K562 (cell line): ENCODE measurements around the gene PI4KA. TPM values are rescaled to one million over a fixed set of nuclear protein-coding genes. Genes with fewer than 3 reads are reported as not detected.

Experiments used
- C11orf30 ChIP-seq: fragments of 450-650 bp; IDR thresholded peaks from 2 replicates; pipeline ENCODE4 v1.6.1; 2016; ENCODE audit warnings: low read depth, mild to moderate bottlenecking
- FOXP1 ChIP-seq: sonication (generic); formaldehyde crosslinking; IDR thresholded peaks from 2 replicates; pipeline ENCODE4 v1.8.0; 2022; ENCODE audit warnings: mild to moderate bottlenecking, missing genetic modification reagents
- GATAD2A ChIP-seq: fragments of 450-650 bp; IDR thresholded peaks from 2 replicates; pipeline ENCODE4 v1.6.1; 2017
- HNRNPL ChIP-seq: fragments of 200-400 bp; formaldehyde crosslinking; IDR thresholded peaks from 2 replicates; pipeline ENCODE4 v1.6.1; 2017; ENCODE audit warnings: low read depth, mild to moderate bottlenecking, low read length
- HSF4 ChIP-seq: fragments of 250-450 bp; sonication (Bioruptor Pico); IDR thresholded peaks from 2 replicates; pipeline ENCODE4 v2.1.2; 2022; ENCODE audit warnings: mild to moderate bottlenecking, moderate library complexity, borderline replicate concordance
- PHTF2 ChIP-seq: fragments of 250-450 bp; sonication (Bioruptor Pico); IDR thresholded peaks from 2 replicates; pipeline ENCODE4 v1.5.0; 2021; ENCODE audit warnings: mild to moderate bottlenecking
- SRSF7 ChIP-seq: fragments of 200-400 bp; formaldehyde crosslinking; optimal IDR thresholded peaks from 2 replicates; pipeline ENCODE3; 2017; ENCODE audit warnings: mild to moderate bottlenecking, low read depth, low read length
- TAF7 ChIP-seq: fragments of 450-650 bp; IDR thresholded peaks from 2 replicates; pipeline ENCODE4 v1.6.1; 2016; ENCODE audit warnings: missing genetic modification characterization, missing compliant biosample characterization
- ZKSCAN8 ChIP-seq: fragments of 200-800 bp; sonication (Bioruptor generic); IDR thresholded peaks from 2 replicates; pipeline ENCODE4 v1.6.1; 2016; ENCODE audit warnings: missing genetic modification characterization, missing compliant biosample characterization
- ZNF124 ChIP-seq: sonication (generic); formaldehyde crosslinking; IDR thresholded peaks from 2 replicates; pipeline ENCODE4 v1.8.1; 2022; ENCODE audit warnings: missing genetic modification reagents
- ZNF431 ChIP-seq: sonication (generic); formaldehyde crosslinking; IDR thresholded peaks from 2 replicates; pipeline ENCODE4 v1.8.0; 2022; ENCODE audit warnings: mild to moderate bottlenecking, missing genetic modification reagents
- ZNF507 ChIP-seq: conservative IDR thresholded peaks from 2 replicates; pipeline ENCODE4 v1.6.1; 2017; ENCODE audit warnings: missing genetic modification characterization, missing compliant biosample characterization
- ZNF551 ChIP-seq: fragments of 250-450 bp; sonication (Bioruptor Pico); IDR thresholded peaks from 2 replicates; pipeline ENCODE4 v1.5.0; 2021; ENCODE audit warnings: mild to moderate bottlenecking, moderate library complexity
- ZNF707 ChIP-seq: fragments of 250-450 bp; sonication (Bioruptor Pico); conservative IDR thresholded peaks from 2 replicates; pipeline ENCODE4 v1.8.0; 2022; ENCODE audit warnings: inconsistent platforms, mild to moderate bottlenecking, moderate library complexity
- polyA plus RNA-seq, 8 experiments: library from polyadenylated mRNA; depleted of rRNA in 4 of 8; stranded (reverse) in 5 of 8; unstranded in 3 of 8; fragments of >200 nt; fragmentation: Nextera tagmentation in 2 of 8; fragmentation: Illumina TruSeq in 1 of 8; extraction: Ambion mirVana in 2 of 8; extraction: Trizol in 1 of 8; gene quantifications; 2 replicates each; pipeline versions ENCODE4 v1.2.1 to v1.2.3, GENCODE V29; 2011 to 2014; ENCODE audit warnings: inconsistent platforms in 1 of 8, missing spikeins in 1 of 8
- total RNA-seq, 7 experiments: library from RNA; depleted of rRNA in 6 of 7; stranded (reverse); fragments of >200 nt in 6 of 7; fragmentation: Illumina TruSeq in 2 of 7; extraction: Trizol in 2 of 7; gene quantifications; 2 replicates each; pipeline versions ENCODE4 v1.2.1 to v1.2.3, GENCODE V29; 2011 to 2021; ENCODE audit warnings: low replicate concordance in 1 of 7
- TF ChIP-seq, protein P1 (sequence below): fragments of 150-350 bp; conservative IDR thresholded peaks from 2 replicates; pipeline ENCODE4 v1.6.1; 2014; ENCODE audit warnings: low read length
- TF ChIP-seq, protein P2 (sequence below): fragments of 250-450 bp; sonication (Bioruptor Pico); IDR thresholded peaks from 2 replicates; pipeline ENCODE4 v1.5.0; 2021; ENCODE audit warnings: mild to moderate bottlenecking, moderate library complexity
- TF ChIP-seq, protein P3 (sequence below): fragments of 250-450 bp; sonication (Bioruptor Pico); IDR thresholded peaks from 2 replicates; pipeline ENCODE4 v1.5.0; 2020; ENCODE audit warnings: mild to moderate bottlenecking, borderline replicate concordance

The PI4KA gene
- total and polyA plus RNA-seq, 9 of the 15 experiments (the other 6 are each of a cell fraction or from before 2014, with no cell fraction given), result 7.3 to 187 (median 84.7) TPM

DNA sequence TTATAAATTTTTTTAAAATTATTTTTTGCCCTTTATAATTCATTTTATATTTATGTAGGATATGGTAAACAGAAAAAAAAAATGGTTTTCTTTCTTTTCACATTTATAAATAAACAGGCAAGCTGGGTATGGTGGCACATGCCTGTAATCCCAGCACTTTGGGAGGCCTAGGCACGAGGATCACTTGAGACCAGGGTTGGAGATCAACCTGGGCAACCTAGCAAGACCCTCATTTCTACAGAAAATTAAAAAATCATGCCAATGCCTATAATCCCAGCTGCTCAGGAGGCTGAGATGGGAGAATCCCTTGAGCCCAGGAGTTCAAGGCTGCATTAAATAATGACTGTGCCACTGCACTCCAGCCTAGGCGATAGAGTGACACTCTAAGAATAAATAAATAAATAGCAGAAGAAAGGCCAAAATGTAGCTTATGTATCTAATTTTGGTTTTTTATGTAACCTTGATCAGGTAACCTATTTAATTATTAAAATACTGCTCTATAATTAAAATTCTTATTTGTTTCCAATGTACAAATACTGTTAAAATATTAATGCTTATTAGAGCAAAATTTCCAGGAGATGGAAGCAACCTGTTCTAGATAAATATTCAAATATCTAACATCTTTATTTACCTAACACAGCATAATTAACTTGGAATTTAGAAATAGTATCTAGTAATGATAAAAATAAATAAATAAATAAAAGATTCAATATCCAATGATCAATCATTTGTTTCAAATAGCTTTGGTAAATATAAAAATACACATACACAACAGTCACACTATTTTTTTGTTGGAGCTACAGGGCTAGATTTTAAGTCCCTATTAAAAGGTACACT is 21.4 kb downstream of the PI4KA start (continued):
- TF ChIP-seq ZNF707 (CRISPR knock-in tag), result 0 out of 2 replicates have a peak, but pooled peaks have one; percentile 24
- no peak for TF ChIP-seq ZNF431 (CRISPR knock-in tag)
- TF ChIP-seq, protein P1, sequence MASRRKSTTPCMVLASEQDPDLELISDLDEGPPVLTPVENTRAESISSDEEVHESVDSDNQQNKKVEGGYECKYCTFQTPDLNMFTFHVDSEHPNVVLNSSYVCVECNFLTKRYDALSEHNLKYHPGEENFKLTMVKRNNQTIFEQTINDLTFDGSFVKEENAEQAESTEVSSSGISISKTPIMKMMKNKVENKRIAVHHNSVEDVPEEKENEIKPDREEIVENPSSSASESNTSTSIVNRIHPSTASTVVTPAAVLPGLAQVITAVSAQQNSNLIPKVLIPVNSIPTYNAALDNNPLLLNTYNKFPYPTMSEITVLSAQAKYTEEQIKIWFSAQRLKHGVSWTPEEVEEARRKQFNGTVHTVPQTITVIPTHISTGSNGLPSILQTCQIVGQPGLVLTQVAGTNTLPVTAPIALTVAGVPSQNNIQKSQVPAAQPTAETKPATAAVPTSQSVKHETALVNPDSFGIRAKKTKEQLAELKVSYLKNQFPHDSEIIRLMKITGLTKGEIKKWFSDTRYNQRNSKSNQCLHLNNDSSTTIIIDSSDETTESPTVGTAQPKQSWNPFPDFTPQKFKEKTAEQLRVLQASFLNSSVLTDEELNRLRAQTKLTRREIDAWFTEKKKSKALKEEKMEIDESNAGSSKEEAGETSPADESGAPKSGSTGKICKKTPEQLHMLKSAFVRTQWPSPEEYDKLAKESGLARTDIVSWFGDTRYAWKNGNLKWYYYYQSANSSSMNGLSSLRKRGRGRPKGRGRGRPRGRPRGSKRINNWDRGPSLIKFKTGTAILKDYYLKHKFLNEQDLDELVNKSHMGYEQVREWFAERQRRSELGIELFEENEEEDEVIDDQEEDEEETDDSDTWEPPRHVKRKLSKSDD, result no peak
- TF ChIP-seq ZNF551, result no peak
- TF ChIP-seq GATAD2A, result no peak
- TF ChIP-seq, protein P2, sequence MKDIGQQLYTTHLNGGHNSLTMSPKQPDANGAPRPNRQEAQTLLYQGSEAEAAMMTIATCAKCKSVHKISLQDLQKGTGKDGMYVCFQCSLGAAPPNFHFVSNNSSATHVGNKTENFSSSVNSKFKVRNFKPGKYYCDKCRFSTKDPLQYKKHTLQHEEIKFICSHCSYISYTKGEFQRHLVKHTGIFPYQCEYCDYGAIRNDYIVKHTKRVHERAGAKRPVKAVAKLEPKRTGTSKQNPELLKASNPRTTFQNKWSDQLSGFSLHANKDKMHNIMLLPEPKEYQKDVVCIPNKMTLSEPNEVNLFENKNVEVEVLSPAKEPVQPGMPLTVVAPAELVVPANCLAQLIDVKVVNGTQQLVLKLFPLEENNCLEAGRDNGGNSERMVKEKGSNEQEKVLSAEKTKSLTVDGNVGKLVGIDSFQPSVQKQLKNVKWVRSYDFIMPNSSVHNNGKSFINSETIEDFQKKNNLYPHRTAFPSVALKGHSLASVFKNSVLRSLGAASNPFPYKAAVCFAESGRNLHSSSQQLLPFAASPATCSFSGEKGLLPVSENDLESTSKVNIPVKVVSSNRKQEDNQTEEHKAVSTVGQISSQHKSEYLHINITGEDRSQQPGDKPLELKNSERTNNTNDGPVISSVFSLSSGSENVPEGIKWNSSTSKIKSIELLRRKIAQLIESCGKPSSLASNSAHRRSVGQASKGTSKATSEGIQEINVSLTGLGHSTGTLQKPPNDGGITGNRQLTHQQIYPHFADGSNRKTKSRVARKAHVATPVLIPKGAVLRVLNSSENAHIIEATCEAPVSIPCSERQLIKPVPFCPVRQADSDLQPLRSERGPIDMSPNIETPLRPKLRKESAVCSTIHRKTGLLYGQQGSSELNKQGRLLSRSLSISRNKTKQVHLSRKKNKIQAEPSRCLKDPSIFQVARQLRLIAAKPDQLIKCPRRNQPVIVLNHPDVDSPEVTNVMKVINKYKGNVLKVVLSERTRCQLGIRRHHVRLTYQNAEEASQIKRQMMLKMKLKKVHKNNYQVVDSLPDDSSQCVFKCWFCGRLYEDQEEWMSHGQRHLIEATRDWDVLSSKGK (CRISPR knock-in tag), result no peak
- 0 out of 2 replicates have a peak, but pooled peaks have one; percentile 16 for TF ChIP-seq HSF4 (CRISPR knock-in tag)
- TF ChIP-seq C11orf30, result peak; percentile 61; the same call in 1 of the 2 replicates
- TF ChIP-seq, protein P3, sequence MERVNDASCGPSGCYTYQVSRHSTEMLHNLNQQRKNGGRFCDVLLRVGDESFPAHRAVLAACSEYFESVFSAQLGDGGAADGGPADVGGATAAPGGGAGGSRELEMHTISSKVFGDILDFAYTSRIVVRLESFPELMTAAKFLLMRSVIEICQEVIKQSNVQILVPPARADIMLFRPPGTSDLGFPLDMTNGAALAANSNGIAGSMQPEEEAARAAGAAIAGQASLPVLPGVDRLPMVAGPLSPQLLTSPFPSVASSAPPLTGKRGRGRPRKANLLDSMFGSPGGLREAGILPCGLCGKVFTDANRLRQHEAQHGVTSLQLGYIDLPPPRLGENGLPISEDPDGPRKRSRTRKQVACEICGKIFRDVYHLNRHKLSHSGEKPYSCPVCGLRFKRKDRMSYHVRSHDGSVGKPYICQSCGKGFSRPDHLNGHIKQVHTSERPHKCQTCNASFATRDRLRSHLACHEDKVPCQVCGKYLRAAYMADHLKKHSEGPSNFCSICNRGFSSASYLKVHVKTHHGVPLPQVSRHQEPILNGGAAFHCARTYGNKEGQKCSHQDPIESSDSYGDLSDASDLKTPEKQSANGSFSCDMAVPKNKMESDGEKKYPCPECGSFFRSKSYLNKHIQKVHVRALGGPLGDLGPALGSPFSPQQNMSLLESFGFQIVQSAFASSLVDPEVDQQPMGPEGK (CRISPR knock-in tag), result no peak
- peak; percentile 30; the same call in 1 of the 2 replicates for TF ChIP-seq ZNF507 (tag)
- no peak for TF ChIP-seq SRSF7
- no peak for TF ChIP-seq HNRNPL
- no peak for TF ChIP-seq TAF7 (tag)
- no peak for TF ChIP-seq PHTF2
- TF ChIP-seq ZNF124 (CRISPR knock-in tag), result peak; percentile 64; the same call in 1 of the 2 replicates
- 0 out of 2 replicates have a peak, but pooled peaks have one; percentile 21 for TF ChIP-seq ZKSCAN8 (CRISPR knock-in tag)
- no peak for TF ChIP-seq FOXP1 (CRISPR knock-in tag)
